AG04450 (cell line): Measurements from ENCODE around the gene DCLRE1C. TPM values are rescaled to one million over a fixed set of nuclear protein-coding genes. Genes with fewer than 3 reads are reported as not detected.
A peak's percentile ranks its signal among the peaks of the same experiment; 100 is the strongest.

Source experiments
- CTCF ChIA-PET: fragments of 300-600, 350-600 bp; formaldehyde crosslinking; extraction: SDS; loops from one replicate; lab custom pipeline; 2022; ENCODE audit warnings: antibody characterized with exemption, inconsistent platforms; lab: Charles Lee
- POLR2A ChIA-PET: fragments of 350-600 bp; formaldehyde crosslinking; extraction: SDS; loops from one replicate; lab custom pipeline; 2021; ENCODE audit warnings: antibody characterized with exemption, inconsistent platforms; lab: Yijun Ruan, JAX
- DNase-seq: peaks from one replicate; pipeline ENCODE4 v3.0.0-alpha.2; 2011; ENCODE audit warnings: low read depth, low spot score
- H3K27ac ChIP-seq: one replicate; pipeline ENCODE4 v1.5.1; 2012; ENCODE audit warnings: low read depth, low read length, control low read depth
- H3K27me3 ChIP-seq: one replicate; pipeline ENCODE4 v1.6.0; 2012; ENCODE audit warnings: low read length; ENCODE audit not compliant: control insufficient read depth, insufficient read depth
- H3K4me3 ChIP-seq: 2 replicates; pipeline ENCODE4 v1.5.1; 2011; ENCODE audit warnings: mild to moderate bottlenecking, low read depth, low read length, control low read depth
- H3K9me3 ChIP-seq: 2 replicates; pipeline ENCODE4 v1.5.1; 2012; ENCODE audit warnings: low read length; ENCODE audit not compliant: control insufficient read depth, insufficient read depth
- polyA plus RNA-seq: library from polyadenylated mRNA; depleted of rRNA; stranded (reverse); fragments of >200 nt; gene quantifications from 2 replicates; pipeline ENCODE4 v1.2.3, GENCODE V29; 2011
- TF ChIP-seq, protein P1 (sequence below): IDR thresholded peaks from 2 replicates; pipeline ENCODE4 v1.5.1; 2011; ENCODE audit warnings: low read depth, low read length, control low read depth, inconsistent platforms

DCLRE1C gene
- polyA plus RNA-seq, 1 experiment: 6.4 TPM

DNA sequence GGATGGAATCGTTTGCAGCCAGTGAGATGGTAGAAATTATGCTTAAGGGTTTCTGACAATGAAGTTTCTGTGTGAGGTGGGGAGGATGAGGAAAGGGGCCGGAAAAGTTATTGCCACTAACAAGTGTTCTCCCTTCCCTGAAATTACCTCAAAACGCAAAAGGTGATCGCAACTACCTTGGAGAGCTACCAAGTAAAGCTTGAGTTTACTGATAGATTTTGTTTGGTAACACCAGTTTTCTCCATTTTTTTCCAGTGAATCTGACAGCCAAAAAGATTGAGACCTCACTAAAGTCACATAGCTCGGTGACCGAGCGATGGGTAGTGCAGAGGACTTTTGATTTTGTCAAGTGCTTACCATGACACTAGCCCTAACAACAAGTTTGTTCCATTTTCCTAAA is 73.7 kb downstream of the DCLRE1C start:
- TF ChIP-seq, protein P1, sequence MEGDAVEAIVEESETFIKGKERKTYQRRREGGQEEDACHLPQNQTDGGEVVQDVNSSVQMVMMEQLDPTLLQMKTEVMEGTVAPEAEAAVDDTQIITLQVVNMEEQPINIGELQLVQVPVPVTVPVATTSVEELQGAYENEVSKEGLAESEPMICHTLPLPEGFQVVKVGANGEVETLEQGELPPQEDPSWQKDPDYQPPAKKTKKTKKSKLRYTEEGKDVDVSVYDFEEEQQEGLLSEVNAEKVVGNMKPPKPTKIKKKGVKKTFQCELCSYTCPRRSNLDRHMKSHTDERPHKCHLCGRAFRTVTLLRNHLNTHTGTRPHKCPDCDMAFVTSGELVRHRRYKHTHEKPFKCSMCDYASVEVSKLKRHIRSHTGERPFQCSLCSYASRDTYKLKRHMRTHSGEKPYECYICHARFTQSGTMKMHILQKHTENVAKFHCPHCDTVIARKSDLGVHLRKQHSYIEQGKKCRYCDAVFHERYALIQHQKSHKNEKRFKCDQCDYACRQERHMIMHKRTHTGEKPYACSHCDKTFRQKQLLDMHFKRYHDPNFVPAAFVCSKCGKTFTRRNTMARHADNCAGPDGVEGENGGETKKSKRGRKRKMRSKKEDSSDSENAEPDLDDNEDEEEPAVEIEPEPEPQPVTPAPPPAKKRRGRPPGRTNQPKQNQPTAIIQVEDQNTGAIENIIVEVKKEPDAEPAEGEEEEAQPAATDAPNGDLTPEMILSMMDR: no peak
- ChIA-PET POLR2A (no interaction called here), CTCF (interaction anchor here (0.5 kb wide), 1 partner anchor 71 kb away, joined by 3 read pairs; no protein-coding TSS in a partner anchor)
- no peak overlapping the region for H3K27ac ChIP-seq
- no peaks in the 10 kb centered on the region for H3K27me3 ChIP-seq
- DNase-seq: no peak
- H3K9me3 ChIP-seq: no peaks in the 10 kb centered on the region; the same call in 1 of the 2 replicates
- H3K4me3 ChIP-seq: peak overlapping the region; percentile 82

DNA sequence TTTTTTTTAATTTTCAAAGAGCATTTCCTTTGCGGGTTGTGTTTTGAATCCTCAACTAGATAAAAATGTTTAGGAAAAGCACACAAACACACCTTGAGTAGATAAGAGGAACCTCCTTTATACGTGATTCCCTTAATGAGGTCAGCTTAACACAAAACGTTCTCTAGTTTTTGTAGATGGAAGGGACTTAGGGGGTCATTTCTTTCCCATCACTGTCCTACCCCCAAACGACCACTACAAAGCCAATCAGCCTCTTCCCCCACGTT is 74.0 kb downstream of the DCLRE1C start:
- no peak overlapping the region for H3K27ac ChIP-seq

DNA sequence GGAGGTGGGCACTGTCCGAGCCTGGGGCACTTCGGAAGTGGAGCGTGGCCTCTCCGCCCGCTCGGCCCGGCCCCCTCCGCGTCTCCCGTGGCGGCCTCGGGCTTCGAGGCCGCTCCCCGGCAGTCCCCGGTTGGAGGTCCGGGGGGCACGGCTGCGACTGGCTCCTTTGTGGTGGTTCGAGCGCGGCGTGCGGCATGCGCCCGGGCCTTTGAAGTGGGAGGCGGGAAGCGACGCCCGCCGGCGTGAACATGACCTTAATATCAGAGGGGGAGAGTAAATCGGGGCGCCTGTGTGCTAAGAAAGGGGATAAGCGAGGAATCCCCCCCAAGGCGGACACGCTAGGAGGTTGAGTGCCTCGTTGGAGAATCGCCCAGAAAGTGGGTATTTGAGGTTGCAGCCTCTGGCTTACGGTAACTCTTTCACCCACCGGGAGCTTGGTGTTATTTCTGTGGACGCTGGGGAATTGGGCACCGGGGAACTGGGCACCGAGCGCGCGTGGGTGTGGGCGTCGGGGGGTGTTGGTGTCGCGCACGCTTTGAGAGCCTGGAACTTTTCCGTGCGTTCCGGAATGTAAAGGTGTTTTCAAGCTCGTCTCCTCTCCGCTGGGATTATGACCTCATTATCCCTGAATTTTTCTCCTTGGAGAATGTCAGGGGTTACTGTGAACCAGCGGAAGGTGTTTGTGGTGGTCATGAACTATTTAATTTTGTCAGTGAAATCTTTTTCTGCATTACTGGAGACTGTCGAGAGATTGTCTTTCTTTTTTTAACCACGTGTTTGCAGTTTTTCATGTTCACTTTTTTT is 74.6 kb downstream of the DCLRE1C start:
- ChIA-PET POLR2A (interaction anchor here (0.6 to 1.7 kb wide), 4 partner anchors 41 to 382 kb away, joined by 3 to 23 read pairs (median 8); partner anchors contain the start of genes CDNF, HSPA14 and MSANTD7), CTCF (no interaction called here)
- Histone ChIP-seq H3K27ac (peak overlapping the region; percentile 12), H3K27me3 (no peaks in the 10 kb centered on the region), H3K9me3 (no peaks in the 10 kb centered on the region; the same call in 1 of the 2 replicates), H3K4me3 (peak overlapping the region; percentile 82)
- no peak for DNase-seq
- TF ChIP-seq, protein P1: no peak

More for the DNA sequence above, 74.0 kb downstream of the DCLRE1C start:
- Histone ChIP-seq H3K9me3 (no peaks in the 10 kb centered on the region; the same call in 1 of the 2 replicates), H3K4me3 (peak overlapping the region; percentile 82), H3K27me3 (no peaks in the 10 kb centered on the region)
- POLR2A ChIA-PET: interaction anchor here (0.6 kb wide), 1 partner anchor 53 kb away, joined by 9 read pairs; no protein-coding TSS in a partner anchor
- TF ChIP-seq, protein P1: no peak
- CTCF ChIA-PET: no interaction called here
- DNase-seq: no peak

DNA sequence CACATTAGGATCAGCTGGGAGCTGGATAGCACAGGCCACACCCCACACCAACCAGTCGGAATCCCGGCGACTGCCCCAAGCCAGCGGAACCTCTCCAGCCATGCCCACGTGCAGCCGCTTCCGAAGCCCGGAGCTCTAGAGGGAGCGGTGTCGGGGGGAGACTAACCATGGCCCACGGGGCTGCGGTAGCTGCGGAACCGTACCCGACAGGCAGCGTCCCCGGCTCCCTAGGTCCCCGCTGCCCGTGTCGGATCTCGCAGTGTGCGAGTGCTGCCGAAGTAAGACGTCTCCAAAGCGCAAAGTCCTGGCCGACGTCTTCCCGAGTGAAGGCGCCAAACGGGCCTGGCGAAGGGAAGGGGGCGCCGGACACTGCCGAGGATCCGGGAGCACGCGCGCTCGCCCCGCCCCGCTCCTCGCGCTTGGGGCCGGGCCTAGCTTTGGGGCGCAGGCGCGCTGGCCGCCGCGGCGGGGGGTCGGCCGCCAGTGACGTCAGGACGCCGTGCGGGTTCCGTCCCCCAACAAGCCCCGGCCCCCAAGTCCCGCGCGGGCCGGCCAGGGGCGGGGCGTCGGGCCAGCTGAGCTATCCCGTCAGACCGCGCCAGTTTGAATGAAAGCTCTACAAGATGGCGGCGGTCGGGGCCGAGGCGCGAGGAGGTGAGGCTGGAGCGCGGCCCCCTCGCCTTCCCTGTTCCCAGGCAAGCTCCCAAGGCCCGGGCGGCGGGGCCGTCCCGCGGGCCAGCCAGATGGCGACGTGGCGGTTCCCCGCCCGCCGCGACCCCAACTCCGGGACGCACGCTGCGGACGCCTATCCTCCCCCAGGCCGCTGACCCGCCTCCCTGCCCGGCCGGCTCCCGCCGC is 75.4 kb downstream of the DCLRE1C start, which contains the start of gene SUV39H2:
TSS of gene SUV39H2 (plus strand) at position 601 of the 858 bp plus-strand sequence. CDS start at position 624, 23 bp downstream.
- CTCF ChIA-PET: interaction anchor here (1.0 kb wide), 1 partner anchor 379 kb away, joined by 3 read pairs; no protein-coding TSS in a partner anchor
- DNase-seq: peak; percentile 73
- Histone ChIP-seq H3K27me3 (no peaks in the 10 kb centered on the region), H3K4me3 (peak within 1 kb of the TSS; percentile 95), H3K27ac (peak within 1 kb of the TSS; percentile 94), H3K9me3 (no peaks in the 10 kb centered on the region; the same call in 1 of the 2 replicates)
- POLR2A ChIA-PET: interaction anchor here (0.6 to 1.7 kb wide), 9 partner anchors 17 to 693 kb away, joined by 3 to 23 read pairs (median 4); partner anchors contain the start of genes CDNF, HSPA14, MEIG1 and MSANTD7
- TF ChIP-seq, protein P1: no peak
